ENCODE results near the gene BOLA3. TPM values are rescaled to one million over a fixed set of nuclear protein-coding genes. Genes with fewer than 3 reads are reported as not detected.

The BOLA3 gene
- total RNA-seq, 2 experiments from 2014 or later: 131 to 135 TPM

GRCh38 chr2:74146929-74147726 is 584 bp downstream of the BOLA3 start:
- Mint-ChIP-seq H3K4me1 (ENCODE audit: low read depth) (peaks cover 4% of the 10 kb centered on the region), H3K27me3 (no peaks in the 10 kb centered on the region), H3K36me3 (ENCODE audit: low read depth) (peaks cover 20% of the 10 kb centered on the region), H3K4me3 (no peak overlapping the region), H3K27ac (no peak overlapping the region), H3K9me3 (no peaks in the 10 kb centered on the region)
- ChIA-PET CTCF (interaction anchor here (0.6 to 6.8 kb wide), 39 partner anchors 8 to 1567 kb away, joined by 3 to 56 read pairs (median 4); partner anchors contain the start of genes MOB1A and STAMBP), POLR2A (interaction anchor here (0.7 to 6.5 kb wide), 21 partner anchors 8 to 410 kb away, joined by 3 to 51 read pairs (median 5); partner anchors contain the start of genes MOB1A, MTHFD2 and TPRKB)
- intact Hi-C loops (cut with micrococcal nuclease): no loop called here
- peak; percentile 62 for ATAC-seq
- no peak for TF ChIP-seq CTCF (IDR thresholded peaks at IDR 0.05)
- peak; percentile 71 for DNase-seq

- Mint-ChIP-seq H3K27ac (no peak overlapping the region), H3K27me3 (no peaks in the 10 kb centered on the region), H3K4me1 (ENCODE audit: low read depth) (peaks cover 4% of the 10 kb centered on the region), H3K4me3 (no peak overlapping the region), H3K36me3 (ENCODE audit: low read depth) (peaks cover 36% of the 10 kb centered on the region), H3K9me3 (no peaks in the 10 kb centered on the region)
- intact Hi-C loops (cut with micrococcal nuclease): no loop called here
- TF ChIP-seq CTCF (IDR thresholded peaks at IDR 0.05): no peak
- DNase-seq (no peak), ATAC-seq (no peak)
- ChIA-PET POLR2A (interaction anchor here (0.6 kb wide), 1 partner anchor 215 kb away, joined by 3 read pairs; no protein-coding TSS in a partner anchor), CTCF (interaction anchor here (1.1 kb wide), 2 partner anchors 22 to 231 kb away, joined by 3 to 5 read pairs; no protein-coding TSS in a partner anchor)
Measured at GRCh38 chr2:74142340-74142739, 5.4 kb downstream of the BOLA3 start.

- DNase-seq: no peak
- POLR2A ChIA-PET: interaction anchor here (2.1 to 2.9 kb wide), 2 partner anchors 10 to 19 kb away, joined by 6 to 21 read pairs; partner anchors contain the start of gene BOLA3
- Mint-ChIP-seq H3K27ac (no peak overlapping the region), H3K4me3 (no peak overlapping the region), H3K9me3 (no peaks in the 10 kb centered on the region), H3K36me3 (ENCODE audit: low read depth) (peaks cover 41% of the 10 kb centered on the region), H3K4me1 (ENCODE audit: low read depth) (no peaks in the 10 kb centered on the region), H3K27me3 (no peaks in the 10 kb centered on the region)
- no peak for ATAC-seq
- no peak for TF ChIP-seq CTCF (IDR thresholded peaks at IDR 0.05)
- CTCF ChIA-PET: interaction anchor here (0.7 to 2.3 kb wide), 4 partner anchors 8 to 18 kb away, joined by 3 to 8 read pairs (median 3); partner anchors contain the start of gene BOLA3
- intact Hi-C loops (cut with micrococcal nuclease): no loop called here
Measured at GRCh38 chr2:74138600-74139323, 8.9 kb downstream of the BOLA3 start.

GRCh38 chr2:74137651-74138599 is 9.8 kb downstream of the BOLA3 start:
- ATAC-seq (no peak), DNase-seq (no peak)
- H3K27me3 Mint-ChIP-seq: peaks cover 1% of the 10 kb centered on the region
- TF ChIP-seq CTCF (IDR thresholded peaks at IDR 0.05): no peak
- no peaks in the 10 kb centered on the region for H3K9me3 Mint-ChIP-seq
- H3K4me3 Mint-ChIP-seq: no peak overlapping the region
- no peaks in the 10 kb centered on the region for H3K4me1 Mint-ChIP-seq (ENCODE audit: low read depth)
- intact Hi-C loops (cut with micrococcal nuclease): no loop called here
- no peak overlapping the region for H3K27ac Mint-ChIP-seq
- ChIA-PET CTCF (interaction anchor here (0.6 to 2.3 kb wide), 4 partner anchors 9 to 586 kb away, joined by 3 to 8 read pairs (median 3); partner anchors contain the start of gene BOLA3), POLR2A (interaction anchor here (0.6 to 2.9 kb wide), 3 partner anchors 10 to 187 kb away, joined by 3 to 21 read pairs (median 6); partner anchors contain the start of gene BOLA3)
- peaks cover 46% of the 10 kb centered on the region for H3K36me3 Mint-ChIP-seq (ENCODE audit: low read depth)
